ENCODE measurements around the gene RABIF. TPM values are rescaled to one million over a fixed set of nuclear protein-coding genes. Genes with fewer than 3 reads are reported as not detected.

Gene RABIF
- total RNA-seq, 1 experiment from 2014 or later: 11.9 TPM

- no peak for DNase-seq
- Histone ChIP-seq H3K27ac (no peak overlapping the region), H3K36me3 (no peaks in the 10 kb centered on the region)
Measured at GRCh38 chr1:202858331-202858730, 30.6 kb downstream of the RABIF start.

GRCh38 chr1:202857136-202857610, 31.8 kb downstream of the RABIF start:
- no peaks in the 10 kb centered on the region for H3K9me3 ChIP-seq (replicated peaks)
- H3K27ac ChIP-seq: no peak overlapping the region
- H3K4me3 ChIP-seq: no peak overlapping the region
- no peak for DNase-seq
- no peaks in the 10 kb centered on the region for H3K27me3 ChIP-seq
- H3K4me1 ChIP-seq: peaks cover under 1% of the 10 kb centered on the region; the same call in 1 of the 2 replicates
- no peaks in the 10 kb centered on the region for H3K36me3 ChIP-seq

More at GRCh38 chr1:202858331-202858730, 30.6 kb downstream of the RABIF start:
- Histone ChIP-seq H3K4me3 (no peak overlapping the region), H3K27me3 (no peaks in the 10 kb centered on the region), H3K4me1 (peaks cover 6% of the 10 kb centered on the region; the same call in 1 of the 2 replicates), H3K9me3 (replicated peaks) (no peaks in the 10 kb centered on the region)

- Histone ChIP-seq H3K27ac (no peak overlapping the region), H3K27me3 (no peaks in the 10 kb centered on the region), H3K4me3 (no peak overlapping the region), H3K36me3 (no peaks in the 10 kb centered on the region), H3K4me1 (no peaks in the 10 kb centered on the region), H3K9me3 (replicated peaks) (no peaks in the 10 kb centered on the region)
- DNase-seq: no peak
Measured at GRCh38 chr1:202856014-202856413, 32.9 kb downstream of the RABIF start.

GRCh38 chr1:202854787-202855186, 34.2 kb downstream of the RABIF start:
- no peaks in the 10 kb centered on the region for H3K27me3 ChIP-seq
- no peaks in the 10 kb centered on the region for H3K4me1 ChIP-seq
- no peaks in the 10 kb centered on the region for H3K9me3 ChIP-seq (replicated peaks)
- H3K27ac ChIP-seq: no peak overlapping the region
- H3K4me3 ChIP-seq: no peak overlapping the region
- no peak for DNase-seq
- H3K36me3 ChIP-seq: no peaks in the 10 kb centered on the region

GRCh38 chr1:202852163-202852904, 36.6 kb downstream of the RABIF start:
- H3K36me3 ChIP-seq: no peaks in the 10 kb centered on the region
- no peaks in the 10 kb centered on the region for H3K4me1 ChIP-seq
- H3K4me3 ChIP-seq: no peak overlapping the region
- H3K9me3 ChIP-seq (replicated peaks): no peaks in the 10 kb centered on the region
- no peaks in the 10 kb centered on the region for H3K27me3 ChIP-seq
- DNase-seq: peak; percentile 56 to 67
- H3K27ac ChIP-seq: no peak overlapping the region

- no peak overlapping the region for H3K4me3 ChIP-seq
- H3K4me1 ChIP-seq: no peaks in the 10 kb centered on the region
- no peaks in the 10 kb centered on the region for H3K36me3 ChIP-seq
- H3K27me3 ChIP-seq: no peaks in the 10 kb centered on the region
- H3K27ac ChIP-seq: no peak overlapping the region
- no peaks in the 10 kb centered on the region for H3K9me3 ChIP-seq (replicated peaks)
- DNase-seq: no peak
Measured at GRCh38 chr1:202850593-202851362, 38.2 kb downstream of the RABIF start.

- no peak overlapping the region for H3K27ac ChIP-seq
- DNase-seq: no peak
- H3K27me3 ChIP-seq: no peaks in the 10 kb centered on the region
- no peaks in the 10 kb centered on the region for H3K36me3 ChIP-seq
- no peak overlapping the region for H3K4me3 ChIP-seq
- no peaks in the 10 kb centered on the region for H3K9me3 ChIP-seq (replicated peaks)
- no peaks in the 10 kb centered on the region; the same call in 1 of the 2 replicates for H3K4me1 ChIP-seq
Measured at GRCh38 chr1:202848191-202848542, 40.8 kb downstream of the RABIF start.

- DNase-seq: peak; percentile 38
- no peaks in the 10 kb centered on the region for H3K9me3 ChIP-seq (replicated peaks)
- no peaks in the 10 kb centered on the region for H3K27me3 ChIP-seq
- no peak overlapping the region for H3K4me3 ChIP-seq
- no peak overlapping the region for H3K27ac ChIP-seq
- H3K36me3 ChIP-seq: no peaks in the 10 kb centered on the region
- H3K4me1 ChIP-seq: no peaks in the 10 kb centered on the region; the same call in 1 of the 2 replicates
Measured at GRCh38 chr1:202844935-202845334, 44.0 kb downstream of the RABIF start.

GRCh38 chr1:202844259-202844658, 44.7 kb downstream of the RABIF start:
- Histone ChIP-seq H3K27me3 (no peaks in the 10 kb centered on the region), H3K4me3 (no peak overlapping the region), H3K4me1 (no peaks in the 10 kb centered on the region; the same call in 1 of the 2 replicates), H3K36me3 (no peaks in the 10 kb centered on the region), H3K27ac (no peak overlapping the region), H3K9me3 (replicated peaks) (no peaks in the 10 kb centered on the region)
- no peak for DNase-seq

GRCh38 chr1:202843081-202843480, 45.9 kb downstream of the RABIF start:
- Histone ChIP-seq H3K27ac (no peak overlapping the region), H3K36me3 (no peaks in the 10 kb centered on the region), H3K27me3 (no peaks in the 10 kb centered on the region), H3K9me3 (replicated peaks) (no peaks in the 10 kb centered on the region), H3K4me1 (no peaks in the 10 kb centered on the region; the same call in 1 of the 2 replicates), H3K4me3 (no peak overlapping the region)
- no peak for DNase-seq

- Histone ChIP-seq H3K4me1 (peaks cover 27% of the 10 kb centered on the region), H3K4me3 (no peak overlapping the region), H3K9me3 (replicated peaks) (no peaks in the 10 kb centered on the region), H3K27me3 (no peaks in the 10 kb centered on the region), H3K27ac (no peak overlapping the region), H3K36me3 (no peaks in the 10 kb centered on the region)
- no peak for DNase-seq
Measured at GRCh38 chr1:202837746-202838262, 51.1 kb downstream of the RABIF start.

- peak overlapping the region; percentile 51 for H3K27ac ChIP-seq
- peaks cover 27% of the 10 kb centered on the region for H3K4me1 ChIP-seq
- no peaks in the 10 kb centered on the region for H3K27me3 ChIP-seq
- H3K4me3 ChIP-seq: no peak overlapping the region
- no peaks in the 10 kb centered on the region for H3K9me3 ChIP-seq (replicated peaks)
- no peaks in the 10 kb centered on the region for H3K36me3 ChIP-seq
- DNase-seq: no peak
Measured at GRCh38 chr1:202836623-202837403, 52.1 kb downstream of the RABIF start.

GRCh38 chr1:202835548-202836072, 53.3 kb downstream of the RABIF start:
- peak; percentile 63 to 76 for DNase-seq
- no peaks in the 10 kb centered on the region for H3K27me3 ChIP-seq
- no peaks in the 10 kb centered on the region for H3K36me3 ChIP-seq
- H3K4me3 ChIP-seq: no peak overlapping the region
- no peaks in the 10 kb centered on the region for H3K9me3 ChIP-seq (replicated peaks)
- H3K4me1 ChIP-seq: peaks cover 27% of the 10 kb centered on the region
- H3K27ac ChIP-seq: peak overlapping the region; percentile 51

GRCh38 chr1:202834771-202835547, 54.0 kb downstream of the RABIF start:
- H3K27me3 ChIP-seq: no peaks in the 10 kb centered on the region
- H3K9me3 ChIP-seq (replicated peaks): no peaks in the 10 kb centered on the region
- H3K4me1 ChIP-seq: peaks cover 27% of the 10 kb centered on the region
- H3K27ac ChIP-seq: peak overlapping the region; percentile 51
- peak in 1 of 2 experiments; percentile 27 for DNase-seq
- no peak overlapping the region for H3K4me3 ChIP-seq
- H3K36me3 ChIP-seq: no peaks in the 10 kb centered on the region
